Small intestine (tissue), 7 donors: ENCODE results near the gene NDUFS8. TPM values are rescaled to one million over a fixed set of nuclear protein-coding genes. Genes with fewer than 3 reads are reported as not detected.

Source experiments
- DNase-seq, 2 donors: peaks; one replicate each; pipeline versions ENCODE4 v3.0.0 to v3.0.0-alpha.2; 2013
- FAIRE-seq: peaks from 2 replicates; lab custom pipeline; 2012; peaks lifted over from hg19 to GRCh38; lab: Jason Lieb, UNC
- H3K27ac ChIP-seq, 3 donors: one replicate each; pipeline ENCODE4 v1.5.1; 2013; ENCODE audit warnings: low read length in 2 of 3, mild to moderate bottlenecking in 2 of 3, control low read depth in 1 of 3, inconsistent platforms in 1 of 3, low read depth in 1 of 3, moderate library complexity in 1 of 3
- H3K27me3 ChIP-seq, 3 donors: one replicate each; pipeline ENCODE4 v1.6.1; 2013; ENCODE audit warnings: low read length in 3 of 3, inconsistent platforms in 1 of 3; ENCODE audit not compliant: control insufficient read depth in 3 of 3, insufficient read depth in 3 of 3
- H3K36me3 ChIP-seq, 3 donors: one replicate each; pipeline ENCODE4 v1.6.1; 2013; ENCODE audit warnings: low read length in 3 of 3, inconsistent platforms in 1 of 3, low read depth in 1 of 3, mild to moderate bottlenecking in 1 of 3, moderate library complexity in 1 of 3; ENCODE audit not compliant: control insufficient read depth in 3 of 3, insufficient read depth in 2 of 3
- H3K4me1 ChIP-seq, 3 donors: one replicate each; pipeline ENCODE4 v1.6.1; 2013; ENCODE audit warnings: low read length in 2 of 3, inconsistent platforms in 1 of 3, low read depth in 1 of 3, mild to moderate bottlenecking in 1 of 3, moderate library complexity in 1 of 3; ENCODE audit not compliant: control insufficient read depth in 3 of 3, insufficient read depth in 2 of 3
- H3K4me3 ChIP-seq, 3 donors: one replicate each; pipeline ENCODE4 v1.5.1; 2013; ENCODE audit warnings: low read length in 3 of 3, control low read depth in 1 of 3, inconsistent platforms in 1 of 3, low read depth in 1 of 3, mild to moderate bottlenecking in 1 of 3, moderate library complexity in 1 of 3
- H3K9me3 ChIP-seq, 2 donors: one replicate each; pipeline ENCODE4 v1.6.1; 2013; ENCODE audit warnings: low read depth in 1 of 2, low read length in 1 of 2; ENCODE audit not compliant: control insufficient read depth in 2 of 2, insufficient read depth in 1 of 2
- WGBS, 3 donors: extraction: QIAGEN DNeasy Blood & Tissue Kit; methylation state at CpG; one replicate each; pipeline ENCODE4 v1.1.7; 2013; 5-methylcytosine and 5-hydroxymethylcytosine counted together
- polyA plus RNA-seq, 4 donors: library from polyadenylated mRNA; stranded (reverse) in 3 of 4; unstranded in 1 of 4; fragments of 200-250 nt in 3 of 4; fragments of 120-200 nt in 1 of 4; gene quantifications; one replicate each; pipeline versions ENCODE4 v1.2.1 to v1.2.3, GENCODE V29; 2013
- donor health status: healthy with polysubstance abuse.
- donor health status: control.
- donor health status: control.
- donor health status: Bipolar disorder and iron deficiency.
- donor health status: healthy.

NDUFS8 gene
- polyA plus RNA-seq, 4 donors, result 71.4 to 290 (median 203) TPM

- peaks cover 0 to 60% (median 5%) of the 10 kb centered on the region in 3 donors for H3K4me1 ChIP-seq
- no peaks in the 10 kb centered on the region for H3K9me3 ChIP-seq
- DNase-seq, result no peak
- H3K27ac ChIP-seq, result peak overlapping the region in 1 of 3 donors; percentile 20
- FAIRE-seq, result no peak
- WGBS, 3 donors, result 81 to 86% (median 83%) methylated on average over 17 of the region's 17 CpGs
- no peak overlapping the region for H3K4me3 ChIP-seq
- H3K27me3 ChIP-seq, result no peaks in the 10 kb centered on the region
- H3K36me3 ChIP-seq, result peaks cover 0 to 15% (median 0%) of the 10 kb centered on the region in 3 donors
Measured at GRCh38 chr11:68012044-68012842, 18.2 kb upstream of the NDUFS8 start.

- Histone ChIP-seq H3K9me3 (no peaks in the 10 kb centered on the region), H3K27ac (peak overlapping the region in 1 of 3 donors; percentile 20), H3K4me1 (peaks cover 0 to 61% (median 4%) of the 10 kb centered on the region in 3 donors), H3K27me3 (no peaks in the 10 kb centered on the region), H3K36me3 (peaks cover 0 to 15% (median 0%) of the 10 kb centered on the region in 3 donors), H3K4me3 (no peak overlapping the region)
- FAIRE-seq (no peak), DNase-seq (no peak)
- 75 to 80% (median 80%) methylated on average over 14 to 16 of the region's 16 CpGs for WGBS, 3 donors
Measured at GRCh38 chr11:68012843-68013610, 17.5 kb upstream of the NDUFS8 start.

- H3K4me3 ChIP-seq, result no peak overlapping the region
- no peak for FAIRE-seq
- 90 to 93% (median 91%) methylated on average over 14 of the region's 14 CpGs for WGBS, 3 donors
- H3K9me3 ChIP-seq, result no peaks in the 10 kb centered on the region
- no peaks in the 10 kb centered on the region for H3K27me3 ChIP-seq
- no peak for DNase-seq
- peaks cover 0 to 56% (median 3%) of the 10 kb centered on the region in 3 donors for H3K4me1 ChIP-seq
- peak overlapping the region in 2 of 3 donors; percentile 89 for H3K27ac ChIP-seq
- peaks cover 0 to 18% (median 0%) of the 10 kb centered on the region in 3 donors for H3K36me3 ChIP-seq
Measured at GRCh38 chr11:68013611-68014156, 16.8 kb upstream of the NDUFS8 start.

GRCh38 chr11:68014157-68014946 lies 16.1 kb upstream of the NDUFS8 start:
- 14 to 39% (median 24%) methylated on average over 14 to 16 of the region's 16 CpGs for WGBS, 3 donors
- Histone ChIP-seq H3K4me1 (peaks cover 0 to 49% (median 3%) of the 10 kb centered on the region in 3 donors), H3K27ac (peak overlapping the region in 2 of 3 donors; percentile 89), H3K9me3 (no peaks in the 10 kb centered on the region), H3K27me3 (no peaks in the 10 kb centered on the region), H3K4me3 (no peak overlapping the region), H3K36me3 (peaks cover 0 to 24% (median 0%) of the 10 kb centered on the region in 3 donors)
- FAIRE-seq (no peak), DNase-seq (peak in 1 of 2 donors; percentile 89)

GRCh38 chr11:68014947-68015447 lies 15.5 kb upstream of the NDUFS8 start:
- WGBS, 3 donors, result 82 to 88% (median 87%) methylated on average over 15 to 19 of the region's 19 CpGs
- peak overlapping the region in 2 of 3 donors; percentile 46 to 89 for H3K27ac ChIP-seq
- H3K9me3 ChIP-seq, result no peaks in the 10 kb centered on the region
- no peaks in the 10 kb centered on the region for H3K27me3 ChIP-seq
- H3K4me1 ChIP-seq, result peaks cover 0 to 42% (median 3%) of the 10 kb centered on the region in 3 donors
- DNase-seq, result no peak
- no peak overlapping the region for H3K4me3 ChIP-seq
- H3K36me3 ChIP-seq, result peaks cover 0 to 29% (median 0%) of the 10 kb centered on the region in 3 donors
- FAIRE-seq, result no peak

GRCh38 chr11:68015467-68015866 lies 15.0 kb upstream of the NDUFS8 start:
- FAIRE-seq (no peak), DNase-seq (no peak)
- Histone ChIP-seq H3K27ac (peak overlapping the region in 1 of 3 donors; percentile 46), H3K4me1 (peaks cover 0 to 38% (median 3%) of the 10 kb centered on the region in 3 donors), H3K4me3 (no peak overlapping the region), H3K9me3 (no peaks in the 10 kb centered on the region), H3K36me3 (peaks cover 0 to 29% (median 0%) of the 10 kb centered on the region in 3 donors), H3K27me3 (no peaks in the 10 kb centered on the region)
- 93 to 94% (median 93%) methylated on average over 8 of the region's 8 CpGs for WGBS, 3 donors

GRCh38 chr11:68016161-68016903 lies 14.1 kb upstream of the NDUFS8 start:
- Histone ChIP-seq H3K36me3 (peaks cover 0 to 30% (median 0%) of the 10 kb centered on the region in 3 donors), H3K27ac (no peak overlapping the region), H3K4me1 (peaks cover 0 to 29% (median 3%) of the 10 kb centered on the region in 3 donors), H3K27me3 (no peaks in the 10 kb centered on the region), H3K4me3 (no peak overlapping the region), H3K9me3 (no peaks in the 10 kb centered on the region)
- WGBS, 3 donors, result 64 to 76% (median 66%) methylated on average over 13 of the region's 13 CpGs
- no peak for DNase-seq
- FAIRE-seq, result no peak
